ENCODE data around the gene PBX2.

GRCh38 chr6:32146287-32146686 is 43.7 kb downstream of the PBX2 start:
- no peak for TF ChIP-seq CTCF (conservative IDR thresholded peaks at IDR 0.05; ENCODE audit: low read depth, low read length)
- no peak for TF ChIP-seq EZH2 (IDR thresholded peaks at IDR 0.05; ENCODE audit: borderline replicate concordance, low read depth, low read length, poor library complexity, severe bottlenecking)

All from A673 (cell line).